Measurements from ENCODE around the gene ROR1. TPM values are rescaled to one million over a fixed set of nuclear protein-coding genes. Genes with fewer than 3 reads are reported as not detected.

ROR1 gene
- total and polyA plus RNA-seq, 2 of the 4 experiments (the other 2 are of a cell fraction): 4.4 to 10.0 TPM

DNA sequence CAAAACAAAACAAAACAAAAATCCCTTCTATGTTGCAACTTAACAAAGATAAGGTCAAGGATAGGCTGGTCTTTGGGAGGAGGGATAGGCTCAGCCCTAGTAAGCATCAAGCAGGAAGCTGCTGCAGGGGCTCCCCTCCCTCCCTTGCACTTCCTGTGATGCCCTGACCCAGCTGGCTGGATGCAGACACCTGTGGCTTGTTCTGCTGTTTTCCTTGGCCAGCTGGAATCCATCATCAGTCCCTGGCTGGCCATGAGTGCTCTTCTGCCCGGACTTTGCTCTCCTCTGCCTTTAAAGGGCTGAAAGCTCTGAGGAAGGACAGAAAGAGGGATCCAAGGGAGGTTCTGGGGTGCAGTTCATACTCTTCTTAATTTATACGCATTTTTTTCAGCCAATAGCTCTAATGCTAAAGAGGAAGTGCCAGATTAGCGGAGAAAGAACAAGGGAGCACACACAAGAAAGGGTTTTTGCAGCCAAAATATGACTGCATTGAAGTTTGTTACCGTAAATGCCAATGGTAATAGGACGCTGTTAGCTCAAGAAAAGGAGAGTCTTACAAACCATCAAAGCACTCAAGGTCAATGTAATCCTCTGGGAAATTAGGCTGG, 409.7 kb downstream of the ROR1 start (continued):
- no peak for TF ChIP-seq CHD1 (IDR thresholded peaks at IDR 0.05; ENCODE audit: low read depth, low read length)

DNA sequence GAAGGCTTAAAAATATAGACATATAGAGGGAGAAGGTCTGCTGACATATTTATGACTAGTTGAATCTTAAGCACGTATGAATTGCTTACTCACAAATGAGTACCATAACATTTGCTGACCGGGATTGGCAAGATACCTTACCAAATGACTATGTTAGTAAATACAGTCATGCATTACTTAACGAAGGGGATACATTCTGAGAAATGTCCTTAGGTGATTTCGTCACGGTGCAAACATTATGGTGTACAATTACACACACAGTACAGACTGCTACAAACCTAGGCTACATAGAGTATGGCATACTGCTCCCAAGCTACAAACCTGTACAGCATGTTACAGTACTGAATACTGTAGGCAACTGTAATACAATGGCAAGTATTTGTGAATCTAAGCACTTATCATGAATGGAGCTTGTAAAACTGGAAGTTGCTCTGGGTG, 410.2 kb downstream of the ROR1 start:
- dilution Hi-C loops (cut with HindIII; ENCODE audit: low sequenced_read_pairs, unreplicated experiment): no loop called here

More for the DNA sequence above, 410.2 kb downstream of the ROR1 start:
- intact Hi-C loops (cut with micrococcal nuclease) (no loop called here), in situ Hi-C loops (cut with MboI; ENCODE audit: low sequenced_read_pairs) (no loop called here)
- H2BK15ac ChIP-seq (ENCODE audit: low read depth, low read length): no peak overlapping the region
- H2AK5ac ChIP-seq (ENCODE audit: low read depth, low read length): no peak overlapping the region
- POLR2A ChIA-PET (ENCODE audit: unreplicated experiment): interaction anchor here (0.5 kb wide), 1 partner anchor 735 kb away, joined by 3 read pairs; no protein-coding TSS in a partner anchor
- CTCF ChIA-PET: interaction anchor here (0.5 to 0.8 kb wide), 3 partner anchors 20 to 842 kb away, joined by 3 to 4 read pairs (median 3); no protein-coding TSS in a partner anchor
- WGBS, 2 experiments (ENCODE audit: extremely low coverage in 2 of 2, insufficient read length in 1 of 2): 20% methylated on average over 1 of the region's 5 CpGs; no CpG with 5 or more reads in 1 of the 2 experiments
- peak; percentile 93 for DNase-seq
- no peaks in the 10 kb centered on the region for H3K36me3 ChIP-seq (ENCODE audit: control insufficient read depth, insufficient read depth, low read length)
- H2BK5ac ChIP-seq (ENCODE audit: low read depth, low read length, poor library complexity, severe bottlenecking): peak overlapping the region; percentile 61
- H2BK20ac ChIP-seq (ENCODE audit: low read depth, low read length): no peak overlapping the region
- no TSS peak for BruUV-seq (replicated peaks)
- H4K91ac ChIP-seq (ENCODE audit: insufficient read depth, low read depth, low read length): no peak overlapping the region
- H3K27ac ChIP-seq (ENCODE audit: insufficient read depth, low read length): no peak overlapping the region
- no peak overlapping the region for H4K8ac ChIP-seq (ENCODE audit: low read depth in 2 of 2, low read length in 2 of 2)
- no peak overlapping the region for H3K23ac ChIP-seq (ENCODE audit: low read depth, low read length)
- H3K4ac ChIP-seq (ENCODE audit: low read depth, low read length): no peak overlapping the region
- H3K4me3 ChIP-seq (ENCODE audit: insufficient read depth, low read depth, low read length): no peak overlapping the region
- H3K14ac ChIP-seq (replicated peaks; ENCODE audit: low read depth, low read length): no peak overlapping the region
- TF ChIP-seq, protein P1, sequence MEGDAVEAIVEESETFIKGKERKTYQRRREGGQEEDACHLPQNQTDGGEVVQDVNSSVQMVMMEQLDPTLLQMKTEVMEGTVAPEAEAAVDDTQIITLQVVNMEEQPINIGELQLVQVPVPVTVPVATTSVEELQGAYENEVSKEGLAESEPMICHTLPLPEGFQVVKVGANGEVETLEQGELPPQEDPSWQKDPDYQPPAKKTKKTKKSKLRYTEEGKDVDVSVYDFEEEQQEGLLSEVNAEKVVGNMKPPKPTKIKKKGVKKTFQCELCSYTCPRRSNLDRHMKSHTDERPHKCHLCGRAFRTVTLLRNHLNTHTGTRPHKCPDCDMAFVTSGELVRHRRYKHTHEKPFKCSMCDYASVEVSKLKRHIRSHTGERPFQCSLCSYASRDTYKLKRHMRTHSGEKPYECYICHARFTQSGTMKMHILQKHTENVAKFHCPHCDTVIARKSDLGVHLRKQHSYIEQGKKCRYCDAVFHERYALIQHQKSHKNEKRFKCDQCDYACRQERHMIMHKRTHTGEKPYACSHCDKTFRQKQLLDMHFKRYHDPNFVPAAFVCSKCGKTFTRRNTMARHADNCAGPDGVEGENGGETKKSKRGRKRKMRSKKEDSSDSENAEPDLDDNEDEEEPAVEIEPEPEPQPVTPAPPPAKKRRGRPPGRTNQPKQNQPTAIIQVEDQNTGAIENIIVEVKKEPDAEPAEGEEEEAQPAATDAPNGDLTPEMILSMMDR (conservative IDR thresholded peaks at IDR 0.05; ENCODE audit: low read depth, low read length): no peak
- TF ChIP-seq CEBPB (IDR thresholded peaks at IDR 0.05; ENCODE audit: low read depth, low read length) (peak; percentile 90), RAD21 (IDR thresholded peaks at IDR 0.05; ENCODE audit: low read length) (peak; percentile 7; the same call in 1 of the 2 replicates), CHD1 (IDR thresholded peaks at IDR 0.05; ENCODE audit: low read depth, low read length) (no peak), MAFK (IDR thresholded peaks at IDR 0.05; ENCODE audit: low read depth, low read length) (peak; percentile 70), RCOR1 (IDR thresholded peaks at IDR 0.05; ENCODE audit: insufficient replicate concordance, low read length) (no peak), SMC3 (IDR thresholded peaks at IDR 0.05; ENCODE audit: low read depth, low read length) (no peak), FOS (IDR thresholded peaks at IDR 0.05; ENCODE audit: low read depth, low read length) (peak; percentile 66; the same call in 1 of the 2 replicates), NFE2L2 (IDR thresholded peaks at IDR 0.05; ENCODE audit: low read depth, low read length) (peak; percentile 34; the same call in 1 of the 2 replicates), MAZ (IDR thresholded peaks at IDR 0.05; ENCODE audit: borderline replicate concordance, low read depth, low read length) (no peak), ELK1 (IDR thresholded peaks at IDR 0.05; ENCODE audit: borderline replicate concordance, low read depth, low read length) (no peak)
- TF ChIP-seq, protein P2, sequence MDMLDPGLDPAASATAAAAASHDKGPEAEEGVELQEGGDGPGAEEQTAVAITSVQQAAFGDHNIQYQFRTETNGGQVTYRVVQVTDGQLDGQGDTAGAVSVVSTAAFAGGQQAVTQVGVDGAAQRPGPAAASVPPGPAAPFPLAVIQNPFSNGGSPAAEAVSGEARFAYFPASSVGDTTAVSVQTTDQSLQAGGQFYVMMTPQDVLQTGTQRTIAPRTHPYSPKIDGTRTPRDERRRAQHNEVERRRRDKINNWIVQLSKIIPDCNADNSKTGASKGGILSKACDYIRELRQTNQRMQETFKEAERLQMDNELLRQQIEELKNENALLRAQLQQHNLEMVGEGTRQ (IDR thresholded peaks at IDR 0.05; ENCODE audit: low read depth, low read length): no peak
- H3K4me2 ChIP-seq (ENCODE audit: low read depth, low read length): peak overlapping the region; percentile 40; the same call in 1 of the 2 replicates
- H2BK120ac ChIP-seq (ENCODE audit: low read depth, low read length): no peak overlapping the region
- H3K9me1 ChIP-seq (ENCODE audit: insufficient read depth, low read length): no peaks in the 10 kb centered on the region; the same call in 1 of the 2 replicates
- no peak overlapping the region for H3K18ac ChIP-seq (ENCODE audit: low read depth, low read length)
- peak; percentile 84 for ATAC-seq (ENCODE audit: low read depth)
- H2AK9ac ChIP-seq (replicated peaks; ENCODE audit: low read depth, low read length, poor library complexity): no peak overlapping the region
- H3K27me3 ChIP-seq (ENCODE audit: control insufficient read depth, insufficient read depth, low read length): no peaks in the 10 kb centered on the region
- H2AFZ ChIP-seq (replicated peaks; ENCODE audit: low read length, poor library complexity): no peak overlapping the region
- H3K9me3 ChIP-seq (ENCODE audit: control insufficient read depth, insufficient read depth, low read length): no peaks in the 10 kb centered on the region
- 0 out of 2 replicates have a peak, but pooled peaks cover 4% of the 10 kb centered on the region for H4K20me1 ChIP-seq (ENCODE audit: insufficient read depth, low read length)
- H3K79me1 ChIP-seq (ENCODE audit: low read depth in 1 of 2, low read length in 2 of 2): no peaks in the 10 kb centered on the region
- H3K4me1 ChIP-seq (ENCODE audit: control insufficient read depth, insufficient read depth, low read length): peaks cover 6% of the 10 kb centered on the region
- no peak overlapping the region for H3K56ac ChIP-seq (ENCODE audit: extremely low read depth, insufficient read depth, low read length)
- no peak overlapping the region for H3K9ac ChIP-seq (ENCODE audit: low read depth, low read length)
- no peak overlapping the region for H4K5ac ChIP-seq (ENCODE audit: low read depth, low read length)
